WTC11 (cell line): ENCODE results near the gene PFDN2. TPM values are rescaled to one million over a fixed set of nuclear protein-coding genes. Genes with fewer than 3 reads are reported as not detected.

Experiments
- ATAC-seq: fragments of 200-7000 bp; cut with Tn5 transposase; 2 replicates; pipeline ENCODE4 v1.10.0; 2021; ENCODE audit warnings: mild to moderate bottlenecking, moderate library complexity
- CTCF ChIA-PET: fragments of 300-600 bp; sonication (Branson Sonifier 250); formaldehyde crosslinking; loops from one replicate; lab custom pipeline; 2021; ENCODE audit warnings: antibody characterized with exemption; lab: Charles Lee
- POLR2A ChIA-PET: fragments of 350-600 bp; sonication (Branson Sonifier 250); formaldehyde crosslinking; loops from one replicate; lab custom pipeline; 2021; ENCODE audit warnings: antibody characterized with exemption; lab: Charles Lee
- DNase-seq: peaks from one replicate; pipeline ENCODE4 v3.0.0; 2021; ENCODE audit warnings: low spot score
- H3K27ac Mint-ChIP-seq: 2 replicates; pipeline ENCODE4 v1.8.0; 2021; ENCODE audit warnings: mixed read lengths
- H3K27me3 Mint-ChIP-seq: 2 replicates; pipeline ENCODE4 v1.8.0; 2021; ENCODE audit warnings: low read depth, mild to moderate bottlenecking, moderate library complexity, mixed read lengths
- H3K36me3 Mint-ChIP-seq: 2 replicates; pipeline ENCODE4 v1.8.0; 2021; ENCODE audit warnings: mixed read lengths
- H3K4me1 Mint-ChIP-seq: 2 replicates; pipeline ENCODE4 v1.8.0; 2022; ENCODE audit warnings: mixed read lengths
- H3K4me3 Mint-ChIP-seq: 2 replicates; pipeline ENCODE4 v1.8.0; 2021; ENCODE audit warnings: mild to moderate bottlenecking, moderate library complexity, mixed read lengths
- H3K9me3 Mint-ChIP-seq: 2 replicates; pipeline ENCODE4 v1.8.0; 2021; ENCODE audit warnings: mixed read lengths
- ELF4 ChIP-seq: sonication (generic); formaldehyde crosslinking; IDR thresholded peaks from 2 replicates; pipeline ENCODE4 v1.8.1; 2022; ENCODE audit warnings: low read depth, mild to moderate bottlenecking, moderate library complexity, missing genetic modification reagents
- ESRRA ChIP-seq: sonication (generic); formaldehyde crosslinking; IDR thresholded peaks from 2 replicates; pipeline ENCODE4 v1.8.1; 2022; ENCODE audit warnings: mild to moderate bottlenecking, missing genetic modification reagents, borderline replicate concordance
- HMGA2 ChIP-seq: fragments of 250-450 bp; sonication (Bioruptor Pico); IDR thresholded peaks from 2 replicates; pipeline ENCODE4 v1.4.0; 2021; ENCODE audit warnings: mild to moderate bottlenecking, moderate library complexity
- KAT7 ChIP-seq: sonication (generic); formaldehyde crosslinking; IDR thresholded peaks from 2 replicates; pipeline ENCODE4 v1.8.1; 2023; ENCODE audit warnings: missing genetic modification reagents, mild to moderate bottlenecking, borderline replicate concordance
- PRRX2 ChIP-seq: fragments of 250-450 bp; sonication (Bioruptor Pico); IDR thresholded peaks from 2 replicates; pipeline ENCODE4 v1.8.0; 2021; ENCODE audit warnings: mild to moderate bottlenecking
- RELA ChIP-seq: sonication (generic); formaldehyde crosslinking; IDR thresholded peaks from 2 replicates; pipeline ENCODE4 v1.8.1; 2022; ENCODE audit warnings: missing genetic modification reagents, mild to moderate bottlenecking, borderline replicate concordance
- SMAD3 ChIP-seq: sonication (generic); formaldehyde crosslinking; IDR thresholded peaks from 2 replicates; pipeline ENCODE4 v1.8.0; 2022; ENCODE audit warnings: missing genetic modification reagents, mild to moderate bottlenecking, borderline replicate concordance
- TEAD4 ChIP-seq: sonication (generic); formaldehyde crosslinking; IDR thresholded peaks from 2 replicates; pipeline ENCODE4 v1.8.0; 2022; ENCODE audit warnings: mild to moderate bottlenecking, missing genetic modification reagents
- ZNF232 ChIP-seq: sonication (generic); formaldehyde crosslinking; IDR thresholded peaks from 2 replicates; pipeline ENCODE4 v1.8.0; 2022; ENCODE audit warnings: mild to moderate bottlenecking, missing genetic modification reagents
- ZNF317 ChIP-seq: sonication (generic); formaldehyde crosslinking; IDR thresholded peaks from 2 replicates; pipeline ENCODE4 v1.8.1; 2023; ENCODE audit warnings: low read depth, mild to moderate bottlenecking, moderate library complexity, missing genetic modification reagents, borderline replicate concordance
- ZNF423 ChIP-seq: fragments of 250-450 bp; sonication (Bioruptor Pico); IDR thresholded peaks from 2 replicates; pipeline ENCODE4 v2.1.2; 2022; ENCODE audit warnings: mild to moderate bottlenecking, moderate library complexity
- total RNA-seq: library from RNA; stranded (reverse); gene quantifications from 3 replicates; pipeline ENCODE4 v1.2.3, GENCODE V29; 2021
- TF ChIP-seq, protein P1 (sequence below): sonication (generic); formaldehyde crosslinking; conservative IDR thresholded peaks from 2 replicates; pipeline ENCODE4 v1.8.1; 2023; ENCODE audit warnings: mild to moderate bottlenecking, low read depth, missing genetic modification reagents, moderate library complexity
- TF ChIP-seq, protein P2 (sequence below): fragments of 250-450 bp; sonication (Bioruptor Pico); IDR thresholded peaks from 2 replicates; pipeline ENCODE4 v1.8.0; 2021; ENCODE audit warnings: mild to moderate bottlenecking
- TF ChIP-seq, protein P3 (sequence below): fragments of 250-450 bp; sonication (Bioruptor Pico); conservative IDR thresholded peaks from 2 replicates; pipeline ENCODE4 v1.9.0; 2021; ENCODE audit warnings: mild to moderate bottlenecking
- TF ChIP-seq, protein P4 (sequence below): sonication (generic); formaldehyde crosslinking; IDR thresholded peaks from 2 replicates; pipeline ENCODE4 v1.8.1; 2022; ENCODE audit warnings: low read depth, missing genetic modification reagents, borderline replicate concordance
- TF ChIP-seq, protein P5 (sequence below): sonication (generic); formaldehyde crosslinking; conservative IDR thresholded peaks from 2 replicates; pipeline ENCODE4 v1.8.1; 2022; ENCODE audit warnings: mild to moderate bottlenecking, missing genetic modification reagents
- TF ChIP-seq, protein P6 (sequence below): fragments of 250-450 bp; sonication (Bioruptor Pico); IDR thresholded peaks from 2 replicates; pipeline ENCODE4 v1.9.0; 2021; ENCODE audit warnings: mild to moderate bottlenecking

PFDN2 gene
- total RNA-seq, 1 experiment from 2014 or later: 92.6 TPM

DNA sequence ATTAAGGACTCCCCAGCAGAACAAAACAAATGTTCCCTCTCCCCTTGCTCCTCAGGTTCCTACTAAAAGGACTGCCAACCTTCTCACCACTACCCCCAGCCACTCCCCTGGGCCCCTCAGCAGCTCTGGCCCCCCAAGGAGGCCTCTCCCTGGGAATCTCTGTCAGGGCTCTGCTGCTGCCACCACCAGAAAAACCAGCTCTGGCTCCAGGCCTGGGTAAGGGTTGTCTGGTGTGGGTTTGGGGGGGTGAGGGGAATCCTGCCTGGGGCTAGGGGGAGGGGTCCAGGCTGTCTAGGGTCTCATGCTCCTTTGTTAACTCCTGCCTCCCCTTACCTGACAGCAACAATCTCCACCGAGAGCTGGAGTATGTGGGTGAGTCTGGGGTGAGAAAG, 33.2 kb downstream of the PFDN2 start:
- TF ChIP-seq, protein P1, sequence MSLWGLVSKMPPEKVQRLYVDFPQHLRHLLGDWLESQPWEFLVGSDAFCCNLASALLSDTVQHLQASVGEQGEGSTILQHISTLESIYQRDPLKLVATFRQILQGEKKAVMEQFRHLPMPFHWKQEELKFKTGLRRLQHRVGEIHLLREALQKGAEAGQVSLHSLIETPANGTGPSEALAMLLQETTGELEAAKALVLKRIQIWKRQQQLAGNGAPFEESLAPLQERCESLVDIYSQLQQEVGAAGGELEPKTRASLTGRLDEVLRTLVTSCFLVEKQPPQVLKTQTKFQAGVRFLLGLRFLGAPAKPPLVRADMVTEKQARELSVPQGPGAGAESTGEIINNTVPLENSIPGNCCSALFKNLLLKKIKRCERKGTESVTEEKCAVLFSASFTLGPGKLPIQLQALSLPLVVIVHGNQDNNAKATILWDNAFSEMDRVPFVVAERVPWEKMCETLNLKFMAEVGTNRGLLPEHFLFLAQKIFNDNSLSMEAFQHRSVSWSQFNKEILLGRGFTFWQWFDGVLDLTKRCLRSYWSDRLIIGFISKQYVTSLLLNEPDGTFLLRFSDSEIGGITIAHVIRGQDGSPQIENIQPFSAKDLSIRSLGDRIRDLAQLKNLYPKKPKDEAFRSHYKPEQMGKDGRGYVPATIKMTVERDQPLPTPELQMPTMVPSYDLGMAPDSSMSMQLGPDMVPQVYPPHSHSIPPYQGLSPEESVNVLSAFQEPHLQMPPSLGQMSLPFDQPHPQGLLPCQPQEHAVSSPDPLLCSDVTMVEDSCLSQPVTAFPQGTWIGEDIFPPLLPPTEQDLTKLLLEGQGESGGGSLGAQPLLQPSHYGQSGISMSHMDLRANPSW (CRISPR knock-in tag): no peak
- no peak for TF ChIP-seq HMGA2 (CRISPR knock-in tag)
- no peak for TF ChIP-seq ZNF317 (CRISPR knock-in tag)
- no peak for TF ChIP-seq PRRX2 (CRISPR knock-in tag)
- no peak for TF ChIP-seq ZNF423 (CRISPR knock-in tag)
- TF ChIP-seq, protein P2, sequence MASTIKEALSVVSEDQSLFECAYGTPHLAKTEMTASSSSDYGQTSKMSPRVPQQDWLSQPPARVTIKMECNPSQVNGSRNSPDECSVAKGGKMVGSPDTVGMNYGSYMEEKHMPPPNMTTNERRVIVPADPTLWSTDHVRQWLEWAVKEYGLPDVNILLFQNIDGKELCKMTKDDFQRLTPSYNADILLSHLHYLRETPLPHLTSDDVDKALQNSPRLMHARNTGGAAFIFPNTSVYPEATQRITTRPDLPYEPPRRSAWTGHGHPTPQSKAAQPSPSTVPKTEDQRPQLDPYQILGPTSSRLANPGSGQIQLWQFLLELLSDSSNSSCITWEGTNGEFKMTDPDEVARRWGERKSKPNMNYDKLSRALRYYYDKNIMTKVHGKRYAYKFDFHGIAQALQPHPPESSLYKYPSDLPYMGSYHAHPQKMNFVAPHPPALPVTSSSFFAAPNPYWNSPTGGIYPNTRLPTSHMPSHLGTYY (CRISPR knock-in tag): no peak
- TF ChIP-seq, protein P3, sequence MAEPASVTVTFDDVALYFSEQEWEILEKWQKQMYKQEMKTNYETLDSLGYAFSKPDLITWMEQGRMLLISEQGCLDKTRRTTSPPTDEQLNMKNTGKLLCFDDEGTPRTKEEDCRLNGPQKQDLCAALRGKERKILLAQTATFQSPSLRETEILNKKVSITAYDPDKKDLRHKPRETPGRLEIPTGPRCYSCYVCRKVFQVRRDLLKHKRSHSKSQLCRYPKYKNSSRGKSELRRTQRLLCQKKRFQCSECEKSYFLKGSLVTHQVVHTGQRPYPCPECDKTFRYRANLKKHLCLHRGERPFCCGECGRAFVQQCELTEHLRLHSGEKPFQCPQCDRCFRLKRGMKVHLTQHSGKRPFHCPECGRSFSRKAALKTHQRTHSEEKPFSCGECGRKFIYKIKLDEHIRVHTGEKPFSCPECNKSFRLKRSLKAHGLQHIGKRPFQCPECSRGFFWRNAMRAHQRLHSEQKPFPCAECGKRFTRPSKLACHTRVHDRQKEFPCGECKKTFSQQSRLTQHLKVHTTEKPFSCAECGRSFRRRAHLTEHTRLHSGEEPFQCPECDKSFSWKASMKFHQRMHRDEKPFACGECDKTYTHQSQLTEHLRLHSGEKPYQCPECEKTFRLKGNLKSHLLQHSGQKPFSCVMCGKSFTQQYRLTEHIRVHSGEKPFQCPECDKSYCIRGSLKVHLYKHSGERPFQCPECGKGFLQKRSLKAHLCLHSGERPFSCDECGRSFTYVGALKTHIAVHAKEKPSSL (CRISPR knock-in tag): no peak
- TF ChIP-seq, protein P4, sequence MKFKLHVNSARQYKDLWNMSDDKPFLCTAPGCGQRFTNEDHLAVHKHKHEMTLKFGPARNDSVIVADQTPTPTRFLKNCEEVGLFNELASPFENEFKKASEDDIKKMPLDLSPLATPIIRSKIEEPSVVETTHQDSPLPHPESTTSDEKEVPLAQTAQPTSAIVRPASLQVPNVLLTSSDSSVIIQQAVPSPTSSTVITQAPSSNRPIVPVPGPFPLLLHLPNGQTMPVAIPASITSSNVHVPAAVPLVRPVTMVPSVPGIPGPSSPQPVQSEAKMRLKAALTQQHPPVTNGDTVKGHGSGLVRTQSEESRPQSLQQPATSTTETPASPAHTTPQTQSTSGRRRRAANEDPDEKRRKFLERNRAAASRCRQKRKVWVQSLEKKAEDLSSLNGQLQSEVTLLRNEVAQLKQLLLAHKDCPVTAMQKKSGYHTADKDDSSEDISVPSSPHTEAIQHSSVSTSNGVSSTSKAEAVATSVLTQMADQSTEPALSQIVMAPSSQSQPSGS (CRISPR knock-in tag): no peak
- TF ChIP-seq, protein P5, sequence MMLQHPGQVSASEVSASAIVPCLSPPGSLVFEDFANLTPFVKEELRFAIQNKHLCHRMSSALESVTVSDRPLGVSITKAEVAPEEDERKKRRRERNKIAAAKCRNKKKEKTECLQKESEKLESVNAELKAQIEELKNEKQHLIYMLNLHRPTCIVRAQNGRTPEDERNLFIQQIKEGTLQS (CRISPR knock-in tag): no peak
- TF ChIP-seq, protein P6, sequence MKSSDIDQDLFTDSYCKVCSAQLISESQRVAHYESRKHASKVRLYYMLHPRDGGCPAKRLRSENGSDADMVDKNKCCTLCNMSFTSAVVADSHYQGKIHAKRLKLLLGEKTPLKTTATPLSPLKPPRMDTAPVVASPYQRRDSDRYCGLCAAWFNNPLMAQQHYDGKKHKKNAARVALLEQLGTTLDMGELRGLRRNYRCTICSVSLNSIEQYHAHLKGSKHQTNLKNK (CRISPR knock-in tag): no peak
- TF ChIP-seq ELF4 (CRISPR knock-in tag): no peak
- no peak for TF ChIP-seq ZNF232 (CRISPR knock-in tag)
- no peak for TF ChIP-seq TEAD4 (CRISPR knock-in tag)
- TF ChIP-seq SMAD3 (CRISPR knock-in tag): no peak
- TF ChIP-seq KAT7 (CRISPR knock-in tag): no peak
- TF ChIP-seq ESRRA (CRISPR knock-in tag): no peak
- no peak for TF ChIP-seq RELA (CRISPR knock-in tag)
- Mint-ChIP-seq H3K27me3 (no peaks in the 10 kb centered on the region; the same call in 1 of the 2 replicates), H3K9me3 (no peaks in the 10 kb centered on the region), H3K4me3 (no peak overlapping the region), H3K27ac (no peak overlapping the region), H3K4me1 (peaks cover 45% of the 10 kb centered on the region), H3K36me3 (no peaks in the 10 kb centered on the region)
- DNase-seq (no peak), ATAC-seq (no peak)
- POLR2A ChIA-PET: interaction anchor here (0.6 kb wide), 1 partner anchor 206 kb away, joined by 3 read pairs; no protein-coding TSS in a partner anchor
- CTCF ChIA-PET: interaction anchor here (0.5 to 4.0 kb wide), 3 partner anchors 13 to 94 kb away, joined by 5 to 24 read pairs (median 7); partner anchors contain the start of gene KLHDC9
